SK-N-SH treated with all-trans-retinoic acid at 6 μM for 48 hours (cell line): ENCODE data around the gene LAGE3.

Experiments
- ESRRG ChIP-seq: fragments of 250-450 bp; sonication (Bioruptor Pico); IDR thresholded peaks from 2 replicates; pipeline ENCODE4 v1.6.1; 2021; ENCODE audit warnings: mild to moderate bottlenecking
- OSR1 ChIP-seq: fragments of 250-450 bp; sonication (Bioruptor Pico); IDR thresholded peaks from 2 replicates; pipeline ENCODE4 v1.8.0; 2022; ENCODE audit warnings: moderate library complexity, mild to moderate bottlenecking, inconsistent platforms
- PATZ1 ChIP-seq: fragments of 250-450 bp; sonication (Bioruptor Pico); IDR thresholded peaks from 2 replicates; pipeline ENCODE4 v1.8.0; 2020; ENCODE audit warnings: mild to moderate bottlenecking, moderate library complexity, borderline replicate concordance
- POU6F1 ChIP-seq: fragments of 250-450 bp; sonication (Bioruptor Pico); IDR thresholded peaks from 2 replicates; pipeline ENCODE4 v1.8.0; 2021; ENCODE audit warnings: low read depth, mild to moderate bottlenecking, moderate library complexity, borderline replicate concordance
- PPARA ChIP-seq: fragments of 250-450 bp; sonication (Bioruptor Pico); IDR thresholded peaks from 2 replicates; pipeline ENCODE4 v1.5.0; 2020; ENCODE audit warnings: mild to moderate bottlenecking, borderline replicate concordance
- RARB ChIP-seq: fragments of 250-450 bp; sonication (Bioruptor Pico); IDR thresholded peaks from 2 replicates; pipeline ENCODE4 v1.8.0; 2021; ENCODE audit warnings: mild to moderate bottlenecking, moderate library complexity
- TOX ChIP-seq: fragments of 250-450 bp; sonication (Bioruptor Pico); IDR thresholded peaks from 2 replicates; pipeline ENCODE4 v1.8.0; 2021; ENCODE audit warnings: mild to moderate bottlenecking, moderate library complexity, borderline replicate concordance
- TSHZ2 ChIP-seq: fragments of 250-450 bp; sonication (Bioruptor Pico); IDR thresholded peaks from 2 replicates; pipeline ENCODE4 v1.5.0; 2020; ENCODE audit warnings: mild to moderate bottlenecking, moderate library complexity
- ZC3H10 ChIP-seq: fragments of 250-450 bp; sonication (Bioruptor Pico); IDR thresholded peaks from 2 replicates; pipeline ENCODE4 v1.5.1; 2021; ENCODE audit warnings: mild to moderate bottlenecking, moderate library complexity
- ZFP3 ChIP-seq: fragments of 250-450 bp; sonication (Bioruptor Pico); IDR thresholded peaks from 2 replicates; pipeline ENCODE4 v1.5.0; 2020; ENCODE audit warnings: mild to moderate bottlenecking, moderate library complexity
- ZFP30 ChIP-seq: fragments of 450-650 bp; formaldehyde crosslinking; IDR thresholded peaks from 2 replicates; pipeline ENCODE4 v1.5.0; 2022; ENCODE audit warnings: mild to moderate bottlenecking, moderate library complexity
- ZNF70 ChIP-seq: fragments of 450-650 bp; formaldehyde crosslinking; IDR thresholded peaks from 2 replicates; pipeline ENCODE4 v1.5.0; 2020; ENCODE audit warnings: mild to moderate bottlenecking, moderate library complexity

- TF ChIP-seq ZFP30 (CRISPR knock-in tag) = no peak
- no peak for TF ChIP-seq OSR1 (CRISPR knock-in tag)
- no peak for TF ChIP-seq ZC3H10 (CRISPR knock-in tag)
- TF ChIP-seq PPARA (CRISPR knock-in tag) = no peak
- no peak for TF ChIP-seq RARB (CRISPR knock-in tag)
- no peak for TF ChIP-seq ZFP3 (CRISPR knock-in tag)
- TF ChIP-seq ZNF70 (CRISPR knock-in tag) = no peak
- no peak for TF ChIP-seq PATZ1 (CRISPR knock-in tag)
- TF ChIP-seq POU6F1 (CRISPR knock-in tag) = no peak
- TF ChIP-seq TOX (CRISPR knock-in tag) = no peak
- no peak for TF ChIP-seq TSHZ2
- TF ChIP-seq ESRRG = no peak
These were observed 32.7 kb upstream of the LAGE3 start for GRCh38 chrX:154511761-154512160.
